Caki2 (cell line): ENCODE results near the gene MUS81. TPM values are rescaled to one million over a fixed set of nuclear protein-coding genes. Genes with fewer than 3 reads are reported as not detected.
A peak's percentile ranks its signal among the peaks of the same experiment; 100 is the strongest.

Source experiments
- DNase-seq: peaks from one replicate; pipeline ENCODE4 v3.0.0-alpha.2; 2015; ENCODE audit warnings: low read depth
- in situ Hi-C: cut with HindIII; loops from 2 replicates; pipeline ENCODE4 v1.10.0; 2016; ENCODE audit warnings: low sequenced_read_pairs, low pct_unique_long_range_greater_than_20kb, mixed read lengths
- total RNA-seq: library from RNA; depleted of rRNA; stranded (reverse); fragments of >200 nt; shearing (Covaris generic); gene quantifications from 2 replicates; pipeline ENCODE4 v1.2.3, GENCODE V29; 2014; ENCODE audit warnings: low replicate concordance; rRNA removed

The MUS81 gene
- total RNA-seq, 1 experiment from 2014 or later = 69.0 TPM

DNA sequence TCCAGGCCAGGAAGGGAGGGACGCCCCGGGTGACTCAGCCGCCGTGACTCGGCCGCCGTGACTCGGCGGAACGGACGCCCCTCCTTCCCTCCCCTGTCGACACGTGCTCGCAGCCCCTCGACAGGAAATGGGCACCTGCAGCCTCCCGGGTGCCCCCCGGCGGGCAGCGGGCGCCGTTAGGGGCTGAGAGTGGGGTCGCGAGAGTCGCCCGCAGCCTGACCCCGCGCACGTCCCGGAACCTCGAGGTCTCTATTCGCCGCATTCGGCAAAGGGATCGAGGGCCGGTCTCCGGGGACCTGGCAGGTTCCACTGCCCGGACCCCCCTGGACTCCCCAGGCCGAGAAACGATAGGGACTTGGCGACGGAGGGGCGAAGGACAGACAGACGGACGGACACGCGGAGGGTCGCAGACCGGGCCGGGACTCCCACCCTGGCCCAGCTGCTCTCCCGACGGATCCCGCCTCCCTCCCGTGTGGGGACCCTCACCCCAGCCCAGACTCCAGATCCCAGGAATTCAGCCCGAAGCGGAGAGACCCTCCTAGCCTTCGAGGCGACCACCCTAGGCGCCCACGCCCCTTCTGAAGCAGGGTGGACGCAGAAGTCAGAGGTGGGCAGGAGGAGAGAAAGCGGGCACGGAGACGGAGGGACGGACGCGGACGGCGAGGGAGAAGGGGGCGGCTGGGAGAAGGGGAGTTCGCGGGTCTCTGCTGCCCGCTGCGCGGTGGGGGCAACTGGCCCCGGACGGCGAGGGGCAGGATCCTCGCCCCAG is 39.3 kb downstream of the MUS81 start:
- DNase-seq = peak; percentile 87
- in situ Hi-C loops = no loop called here

DNA sequence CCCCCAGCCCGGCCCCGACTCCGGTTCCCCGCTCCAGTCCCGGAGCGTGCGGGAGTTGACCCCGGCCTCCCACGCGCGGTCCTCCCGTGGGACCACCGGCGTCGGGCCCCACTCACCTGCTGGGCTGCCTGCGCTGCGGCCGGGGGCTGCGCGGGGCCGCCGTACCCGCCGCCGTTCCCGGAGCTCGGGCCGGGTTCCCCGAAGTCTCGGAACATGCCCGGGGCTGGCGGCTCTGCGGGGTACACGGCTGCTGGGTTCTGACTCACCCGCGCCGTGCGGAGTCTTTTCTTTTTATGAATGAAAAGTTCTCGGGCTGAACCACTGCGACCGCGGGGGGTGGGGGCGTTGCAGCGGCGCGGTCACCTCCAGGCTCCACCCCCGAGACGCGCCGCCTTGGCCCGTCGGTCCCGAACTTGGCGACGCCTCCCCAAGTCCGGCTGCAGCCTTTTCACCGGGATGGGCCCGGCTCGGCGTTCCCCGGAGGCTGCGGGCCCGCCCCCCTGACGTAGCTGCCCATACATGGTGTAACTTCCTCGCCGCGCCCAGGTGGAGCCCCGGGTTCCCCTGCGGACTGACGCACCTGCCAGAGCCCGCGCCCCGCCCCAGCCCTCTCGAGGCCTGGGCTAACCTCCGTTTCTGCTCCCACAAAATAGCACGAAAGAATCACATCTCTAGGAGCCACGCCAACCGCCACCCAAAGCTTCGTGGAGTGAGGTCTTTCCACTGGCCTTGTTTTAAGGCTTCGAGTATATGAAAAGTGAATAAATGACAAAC is 40.1 kb downstream of the MUS81 start, which contains the start of gene FOSL1:
FOSL1 (minus strand) TSS at position 264 of the 774 bp plus-strand sequence; CDS start at position 215, 49 bp downstream.
- in situ Hi-C loops = no loop called here
- peak; percentile 96 for DNase-seq

DNA sequence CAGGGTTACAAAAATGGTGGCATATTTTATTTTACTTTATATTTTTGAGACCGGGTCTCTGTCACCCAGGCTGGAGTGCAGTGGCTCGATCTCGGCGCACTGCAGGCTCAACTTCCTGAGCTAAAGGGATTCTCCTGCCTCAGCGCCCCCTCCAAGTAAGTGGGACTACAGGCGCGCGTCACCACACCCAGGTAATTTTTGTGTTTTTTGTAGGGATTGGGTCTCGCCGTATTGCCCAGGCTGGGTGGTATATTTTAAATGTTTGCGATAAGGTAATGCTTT is 40.6 kb downstream of the MUS81 start:
- no peak for DNase-seq
- in situ Hi-C loops = no loop called here

DNA sequence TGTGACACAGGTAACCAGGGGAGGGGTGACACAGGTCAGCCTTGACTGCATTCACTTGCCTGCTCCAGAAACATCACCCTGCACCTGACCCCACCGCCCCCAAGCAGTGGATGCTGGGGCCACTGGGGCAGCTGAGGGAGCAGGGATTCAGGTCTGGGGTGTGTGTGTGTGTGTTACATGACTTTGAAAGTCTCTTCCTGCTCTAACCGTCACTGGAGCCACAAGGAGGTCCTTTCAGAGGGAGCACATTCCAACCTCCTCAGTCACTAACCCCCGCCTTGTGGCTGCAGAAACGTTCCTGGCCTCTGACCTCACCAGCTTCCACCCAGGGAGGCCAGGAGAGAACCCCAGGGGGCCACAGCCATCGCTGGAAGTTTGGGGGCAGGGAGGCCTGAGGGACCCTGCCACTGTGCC is 42.8 kb downstream of the MUS81 start:
- peak; percentile 89 for DNase-seq
- in situ Hi-C loops = no loop called here

DNA sequence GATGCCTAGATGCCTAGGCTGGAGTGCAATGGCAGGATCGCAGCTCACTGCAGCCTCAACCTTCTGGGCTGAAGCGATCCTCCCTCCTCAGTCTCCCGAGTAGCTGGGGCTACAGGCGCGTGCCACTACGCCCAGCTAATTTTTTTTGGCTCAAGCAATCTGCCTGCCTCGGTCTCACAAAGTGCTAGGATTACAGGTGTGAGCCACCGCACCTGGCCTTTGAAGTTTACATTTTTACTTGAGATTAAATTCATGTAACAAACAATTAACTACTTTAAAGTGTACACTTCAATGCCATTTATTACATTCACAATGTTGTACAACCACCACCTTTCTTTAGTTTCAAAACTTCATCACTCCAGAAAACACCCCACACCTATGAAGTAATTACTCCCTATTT is 43.5 kb downstream of the MUS81 start:
- no peak for DNase-seq
- in situ Hi-C loops = no loop called here

DNA sequence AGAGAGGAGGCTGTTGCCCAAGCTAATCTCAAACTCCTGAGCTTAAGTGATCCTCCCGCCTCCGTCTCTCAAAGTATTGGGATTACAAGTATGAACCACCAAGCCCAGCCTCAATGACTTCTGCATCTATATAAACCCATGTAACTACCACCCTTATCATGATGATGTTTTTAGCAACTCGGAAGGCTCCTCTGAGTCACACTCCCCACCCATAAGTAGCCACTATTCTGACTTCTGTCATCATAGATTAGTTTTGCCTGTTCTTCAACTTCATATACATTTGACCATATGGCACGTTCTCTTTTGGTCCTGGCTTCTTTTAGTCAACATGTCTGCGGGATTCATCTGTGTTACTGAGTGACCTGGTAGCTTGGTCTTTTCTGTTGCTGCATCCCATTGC is 46.4 kb downstream of the MUS81 start:
- in situ Hi-C loops = no loop called here
- DNase-seq = no peak

DNA sequence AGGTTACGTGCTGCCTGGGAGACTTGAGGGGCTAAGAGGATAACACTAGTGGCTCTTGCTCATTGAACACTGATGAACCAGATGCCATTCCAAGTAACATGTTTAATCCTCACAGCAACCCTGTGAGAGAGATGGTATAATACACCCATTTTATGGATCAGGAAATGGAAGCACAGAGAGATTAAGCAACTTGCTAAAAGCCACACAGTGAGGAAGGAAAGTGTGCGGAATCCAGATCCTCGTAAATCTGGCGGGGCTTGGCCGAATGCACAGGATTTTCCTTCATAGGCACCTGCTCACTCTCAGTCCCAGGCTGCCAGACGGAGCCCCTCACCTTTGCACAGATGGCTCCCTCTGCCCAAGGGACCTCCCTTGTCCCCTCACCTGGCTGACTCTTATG is 47.6 kb downstream of the MUS81 start:
- DNase-seq = no peak
- in situ Hi-C loops = no loop called here

DNA sequence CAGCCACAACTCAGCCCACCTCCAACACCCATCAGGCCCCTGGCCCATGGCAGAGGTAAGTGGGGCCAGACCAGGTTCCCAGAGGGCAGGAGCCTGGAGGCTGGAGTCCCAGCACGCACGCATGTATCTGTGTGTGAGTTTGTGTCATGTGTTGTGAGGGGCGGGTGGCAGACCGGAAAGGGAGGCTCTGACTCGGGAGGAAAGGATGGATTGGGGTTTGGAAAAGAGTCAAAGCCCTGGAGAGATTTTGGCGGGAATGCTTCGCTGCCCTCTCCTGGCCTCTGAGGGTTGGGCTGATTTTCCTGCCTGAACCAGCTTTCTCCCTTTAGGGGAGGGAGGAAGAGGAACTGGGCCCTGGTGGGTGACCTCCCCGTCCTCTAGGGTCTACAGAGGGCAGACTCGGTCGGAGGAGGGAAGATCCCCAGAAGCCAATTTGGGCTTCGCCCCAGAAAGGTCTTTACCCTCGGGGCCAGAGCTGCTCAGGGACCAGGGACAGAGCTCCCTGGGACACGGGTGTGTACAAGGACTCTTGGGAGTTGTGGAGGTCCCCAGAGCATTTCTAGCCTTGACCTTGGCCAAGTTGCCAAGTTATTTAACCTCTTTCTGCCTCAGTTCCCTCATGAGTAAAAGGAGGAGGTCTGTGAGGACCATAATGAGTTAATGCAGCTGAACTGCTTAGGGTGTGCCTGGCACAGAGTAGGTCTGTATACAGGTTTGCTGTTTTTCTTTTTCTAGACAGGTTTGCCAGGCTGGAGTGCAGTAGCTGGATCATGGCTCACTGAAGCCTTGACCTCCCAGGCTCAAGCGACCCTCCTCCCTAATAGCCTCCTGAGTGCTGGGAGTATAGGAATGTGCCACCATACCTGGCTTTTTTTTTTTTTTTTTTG is 51.7 kb downstream of the MUS81 start:
- in situ Hi-C loops = no loop called here
- peak; percentile 86 for DNase-seq

DNA sequence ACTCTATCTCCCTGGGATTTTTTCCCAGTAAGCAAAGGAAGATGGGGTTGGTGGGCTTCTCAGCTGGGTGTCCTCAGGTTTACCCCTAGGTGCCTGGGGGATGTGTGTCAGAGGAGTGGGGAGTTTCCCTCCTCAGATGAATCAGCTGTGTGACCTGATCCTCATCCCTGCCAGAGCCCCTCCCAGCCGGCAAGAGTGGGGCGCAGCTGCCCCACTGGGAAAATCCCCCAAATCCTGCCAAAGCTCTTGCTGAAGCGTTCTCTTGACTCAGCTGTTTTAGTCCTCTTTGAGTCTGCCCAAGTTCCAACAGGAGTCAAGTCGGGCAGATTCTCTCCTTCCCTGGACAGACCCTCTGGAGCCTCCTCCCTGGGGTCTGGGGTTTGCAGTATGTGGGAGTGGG is 52.6 kb downstream of the MUS81 start:
- DNase-seq = peak; percentile 31
- in situ Hi-C loops = no loop called here

DNA sequence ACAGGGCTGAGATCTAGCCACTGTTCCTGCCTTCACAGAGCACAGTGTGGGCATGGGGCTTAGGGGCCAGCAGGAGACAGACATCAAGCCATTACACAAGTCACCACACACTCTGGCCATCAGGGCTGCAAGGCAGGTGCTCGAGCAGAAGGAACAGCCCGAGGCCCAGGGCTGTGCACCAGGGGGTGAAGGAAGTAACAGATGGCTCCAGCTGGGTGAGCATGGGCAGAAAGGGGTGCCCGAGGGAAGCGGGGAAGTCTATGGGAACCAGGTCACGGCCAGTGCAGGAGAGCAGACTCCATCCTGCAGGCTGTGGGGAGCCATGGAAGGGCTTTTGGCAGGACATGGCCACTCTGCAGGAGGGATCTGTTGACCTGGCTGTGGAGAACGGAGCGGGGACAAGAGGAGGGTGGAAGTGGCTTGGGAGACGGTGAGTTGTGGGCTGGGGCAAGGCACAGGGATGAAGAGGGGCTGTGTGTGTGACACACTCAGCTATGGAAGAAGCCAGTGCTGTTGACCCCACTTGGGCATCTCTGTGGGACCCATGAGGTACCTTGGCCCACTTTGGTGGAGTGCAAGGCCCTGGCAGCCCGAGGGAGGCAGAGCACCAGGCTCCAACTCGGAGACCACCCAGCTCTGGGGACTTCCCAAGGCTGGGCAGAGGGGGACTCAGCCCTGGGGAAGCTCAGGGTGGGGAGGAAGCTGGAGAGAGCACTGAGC is 55.0 kb downstream of the MUS81 start:
- in situ Hi-C loops = no loop called here
- no peak for DNase-seq

DNA sequence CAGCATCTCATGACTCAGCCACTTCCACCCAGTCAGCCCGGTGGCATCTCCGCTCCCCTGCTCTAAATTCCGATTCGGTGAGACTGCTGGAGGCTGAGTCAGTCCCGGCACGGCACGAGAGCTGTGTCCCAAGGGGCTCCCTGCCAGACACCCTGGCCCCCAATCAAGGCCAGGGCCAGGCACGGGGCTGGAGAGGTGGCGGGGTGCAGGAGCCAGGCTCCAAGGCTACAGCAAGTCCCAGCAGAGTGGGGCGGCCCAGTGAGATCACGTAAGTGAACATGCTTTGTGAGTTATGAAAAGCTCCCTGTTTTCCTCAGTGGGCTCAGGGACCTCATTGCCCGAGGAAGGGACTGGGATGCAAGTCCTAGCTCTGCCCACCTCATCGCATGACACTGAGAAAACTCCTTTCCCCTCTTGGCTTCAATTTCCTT is 55.6 kb downstream of the MUS81 start:
- in situ Hi-C loops = no loop called here
- DNase-seq = peak; percentile 90

Other genes starting within 250 kb of the MUS81 start
- 37.2 and 40.0 TPM in 2 replicates for gene MAP3K11, start 246.2 kb upstream of the MUS81 start, total RNA-seq
- gene PCNX3, start 244.7 kb upstream of the MUS81 start, total RNA-seq = 20.8 and 22.8 TPM in 2 replicates
- 12.2 and 34.4 TPM in 2 replicates for gene SIPA1, start 222.3 kb upstream of the MUS81 start, total RNA-seq
- gene RELA, start 197.5 kb upstream of the MUS81 start, total RNA-seq = 36.3 and 49.7 TPM in 2 replicates
- 43.6 and 71.0 TPM in 2 replicates for gene KAT5, start 148.2 kb upstream of the MUS81 start, total RNA-seq
- 19.0 and 29.2 TPM in 2 replicates for gene RNASEH2C, start 139.6 kb upstream of the MUS81 start, total RNA-seq
- 7.2 and 7.9 TPM in 2 replicates for gene AP5B1, start 79.5 kb upstream of the MUS81 start, total RNA-seq
- gene OVOL1, start 73.4 kb upstream of the MUS81 start, total RNA-seq = not detected in 2 replicates
- not detected in 2 replicates for gene SNX32, start 26.5 kb upstream of the MUS81 start, total RNA-seq
- gene CFL1, start 2.3 kb upstream of the MUS81 start, total RNA-seq = 1,200 and 1,265 TPM in 2 replicates
- gene EFEMP2, start 12.4 kb downstream of the MUS81 start, total RNA-seq = 0.75 and 5.2 TPM in 2 replicates
- not detected in 2 replicates for gene CTSW, start 19.4 kb downstream of the MUS81 start, total RNA-seq
- gene FIBP, start 28.0 kb downstream of the MUS81 start, total RNA-seq = 61.1 and 89.5 TPM in 2 replicates
- 82.6 and 121 TPM in 2 replicates for gene CCDC85B, start 30.2 kb downstream of the MUS81 start, total RNA-seq
- 67.3 and 80.4 TPM in 2 replicates for gene FOSL1, start 40.0 kb downstream of the MUS81 start, total RNA-seq
- 12.7 and 36.3 TPM in 2 replicates for gene C11orf68, start 58.6 kb downstream of the MUS81 start, total RNA-seq
- gene DRAP1, start 59.0 kb downstream of the MUS81 start, total RNA-seq = 212 and 270 TPM in 2 replicates
- not detected in 2 replicates for gene TSGA10IP, start 85.0 kb downstream of the MUS81 start, total RNA-seq
- gene SART1, start 101.3 kb downstream of the MUS81 start, total RNA-seq = 28.1 and 68.3 TPM in 2 replicates
- 35.4 and 53.9 TPM in 2 replicates for gene EIF1AD, start 141.7 kb downstream of the MUS81 start, total RNA-seq
- gene BANF1, start 142.1 kb downstream of the MUS81 start, total RNA-seq = 361 and 387 TPM in 2 replicates
- not detected in 2 replicates for gene CST6, start 151.6 kb downstream of the MUS81 start, total RNA-seq
- gene CATSPER1, start 166.0 kb downstream of the MUS81 start, total RNA-seq = 0.67 and 2.8 TPM in 2 replicates
- not detected in 2 replicates for gene GAL3ST3, start 188.7 kb downstream of the MUS81 start, total RNA-seq
- gene SF3B2, start 191.9 kb downstream of the MUS81 start, total RNA-seq = 191 and 216 TPM in 2 replicates
- gene PACS1, start 209.8 kb downstream of the MUS81 start, total RNA-seq = 4.2 and 15.9 TPM in 2 replicates